Stimulated activated naive CD4-positive, alpha-beta T cell (primary cell): ENCODE measurements around the gene FSTL4.
"Not testable (repeated sequence)": the region's sequence is repeated elsewhere in the genome, so short reads cannot be mapped to it uniquely, and the experiment has no call there.

Source experiments
- DNase-seq, 6 experiments: peaks; one replicate each; lab custom pipeline; 2025; lab: John Stamatoyannopoulos, UW

FSTL4 gene

GRCh38 chr5:133454442-133454841 is 157.9 kb downstream of the FSTL4 start:
- no peak for DNase-seq

GRCh38 chr5:133453831-133454230 is 158.5 kb downstream of the FSTL4 start:
- no peak for DNase-seq

- DNase-seq, result no peak
Measured at GRCh38 chr5:133453084-133453780, 159.1 kb downstream of the FSTL4 start.

GRCh38 chr5:133451926-133452325 is 160.4 kb downstream of the FSTL4 start:
- no peak for DNase-seq

GRCh38 chr5:133450286-133450685 is 162.1 kb downstream of the FSTL4 start:
- no peak for DNase-seq

- DNase-seq, result no peak
Measured at GRCh38 chr5:133449181-133449580, 163.2 kb downstream of the FSTL4 start.

- DNase-seq, result no peak
Measured at GRCh38 chr5:133446440-133446839, 165.9 kb downstream of the FSTL4 start.

GRCh38 chr5:133445744-133446143 is 166.6 kb downstream of the FSTL4 start:
- no peak for DNase-seq

GRCh38 chr5:133445204-133445603 is 167.1 kb downstream of the FSTL4 start:
- not testable (repeated sequence) for DNase-seq

GRCh38 chr5:133444711-133445110 is 167.6 kb downstream of the FSTL4 start:
- DNase-seq, result no peak

GRCh38 chr5:133441166-133441815 is 171.1 kb downstream of the FSTL4 start:
- no peak for DNase-seq

- no peak for DNase-seq
Measured at GRCh38 chr5:133440467-133441115, 171.8 kb downstream of the FSTL4 start.

GRCh38 chr5:133439859-133440258 is 172.5 kb downstream of the FSTL4 start:
- DNase-seq, result no peak

GRCh38 chr5:133438487-133438886 is 173.9 kb downstream of the FSTL4 start:
- DNase-seq, result no peak

- no peak for DNase-seq
Measured at GRCh38 chr5:133434336-133434735, 178.0 kb downstream of the FSTL4 start.

GRCh38 chr5:133433641-133434040 is 178.7 kb downstream of the FSTL4 start:
- DNase-seq, result no peak

- no peak for DNase-seq
Measured at GRCh38 chr5:133432956-133433532, 179.3 kb downstream of the FSTL4 start.

- DNase-seq, result no peak
Measured at GRCh38 chr5:133431326-133431865, 180.9 kb downstream of the FSTL4 start.

- DNase-seq, result no peak
Measured at GRCh38 chr5:133430095-133430494, 182.2 kb downstream of the FSTL4 start.

GRCh38 chr5:133429046-133429445 is 183.3 kb downstream of the FSTL4 start:
- DNase-seq, result no peak

- DNase-seq, result no peak
Measured at GRCh38 chr5:133428072-133428660, 184.2 kb downstream of the FSTL4 start.

- no peak for DNase-seq
Measured at GRCh38 chr5:133427121-133427777, 185.1 kb downstream of the FSTL4 start.
